Measurements from ENCODE around the gene ARHGAP32. TPM values are rescaled to one million over a fixed set of nuclear protein-coding genes. Genes with fewer than 3 reads are reported as not detected.

The ARHGAP32 gene
- total RNA-seq, 1 experiment from 2014 or later: 62.6 TPM

GRCh38 chr11:128937480-128937879 is 254.6 kb downstream of the ARHGAP32 start:
- intact Hi-C loops (cut with micrococcal nuclease): no loop called here
- no peak for DNase-seq (ENCODE audit: unreplicated experiment)
- POLR2A ChIA-PET: no interaction called here
- TF ChIP-seq CTCF (IDR thresholded peaks at IDR 0.05; ENCODE audit: unreplicated experiment): no peak
- Mint-ChIP-seq H3K27me3 (ENCODE audit: insufficient read depth, unreplicated experiment) (no peaks in the 10 kb centered on the region), H3K4me3 (ENCODE audit: unreplicated experiment) (no peak overlapping the region), H3K4me1 (ENCODE audit: insufficient read depth, unreplicated experiment) (peaks cover 22% of the 10 kb centered on the region), H3K27ac (ENCODE audit: low read depth, unreplicated experiment) (no peak overlapping the region), H3K36me3 (ENCODE audit: insufficient read depth, unreplicated experiment) (peaks cover 6% of the 10 kb centered on the region), H3K9me3 (ENCODE audit: unreplicated experiment) (no peaks in the 10 kb centered on the region)
- CTCF ChIA-PET: interaction anchor here (7.3 to 26.7 kb wide), 2 partner anchors 19 to 48 kb away, joined by 66 to 598 read pairs; partner anchors contain the start of gene KCNJ5
- BruUV-seq (replicated peaks): no TSS peak

GRCh38 chr11:128936606-128937251 is 255.4 kb downstream of the ARHGAP32 start:
- BruUV-seq (replicated peaks): no TSS peak
- peaks cover 6% of the 10 kb centered on the region for H3K36me3 Mint-ChIP-seq (ENCODE audit: insufficient read depth, unreplicated experiment)
- ChIA-PET CTCF (interaction anchor here (26.7 kb wide), 1 partner anchor 47 kb away, joined by 598 read pairs; the partner anchor contains the start of gene KCNJ5), POLR2A (no interaction called here)
- no peak for TF ChIP-seq CTCF (IDR thresholded peaks at IDR 0.05; ENCODE audit: unreplicated experiment)
- H3K4me3 Mint-ChIP-seq (ENCODE audit: unreplicated experiment): no peak overlapping the region
- intact Hi-C loops (cut with micrococcal nuclease): no loop called here
- no peak overlapping the region for H3K27ac Mint-ChIP-seq (ENCODE audit: low read depth, unreplicated experiment)
- peaks cover 16% of the 10 kb centered on the region for H3K4me1 Mint-ChIP-seq (ENCODE audit: insufficient read depth, unreplicated experiment)
- H3K27me3 Mint-ChIP-seq (ENCODE audit: insufficient read depth, unreplicated experiment): no peaks in the 10 kb centered on the region
- no peaks in the 10 kb centered on the region for H3K9me3 Mint-ChIP-seq (ENCODE audit: unreplicated experiment)
- DNase-seq (ENCODE audit: unreplicated experiment): no peak

- H3K36me3 Mint-ChIP-seq (ENCODE audit: insufficient read depth, unreplicated experiment): peaks cover 6% of the 10 kb centered on the region
- peaks cover under 1% of the 10 kb centered on the region for H3K4me1 Mint-ChIP-seq (ENCODE audit: insufficient read depth, unreplicated experiment)
- CTCF ChIA-PET: interaction anchor here (2.2 kb wide), 1 partner anchor 50 kb away, joined by 10 read pairs; no protein-coding TSS in a partner anchor
- no peak overlapping the region for H3K27ac Mint-ChIP-seq (ENCODE audit: low read depth, unreplicated experiment)
- no TSS peak for BruUV-seq (replicated peaks)
- intact Hi-C loops (cut with micrococcal nuclease): no loop called here
- no peak for TF ChIP-seq CTCF (IDR thresholded peaks at IDR 0.05; ENCODE audit: unreplicated experiment)
- no peak for DNase-seq (ENCODE audit: unreplicated experiment)
- no peaks in the 10 kb centered on the region for H3K27me3 Mint-ChIP-seq (ENCODE audit: insufficient read depth, unreplicated experiment)
- H3K4me3 Mint-ChIP-seq (ENCODE audit: unreplicated experiment): no peak overlapping the region
- no peaks in the 10 kb centered on the region for H3K9me3 Mint-ChIP-seq (ENCODE audit: unreplicated experiment)
- POLR2A ChIA-PET: interaction anchor here (0.6 to 0.9 kb wide), 2 partner anchors 13 to 460 kb away, joined by 3 read pairs; no protein-coding TSS in a partner anchor
Observed at GRCh38 chr11:128934926-128935325, 257.2 kb downstream of the ARHGAP32 start.

- POLR2A ChIA-PET: interaction anchor here (0.6 to 0.9 kb wide), 2 partner anchors 14 to 459 kb away, joined by 3 read pairs; no protein-coding TSS in a partner anchor
- CTCF ChIA-PET: interaction anchor here (0.6 to 2.2 kb wide), 3 partner anchors 11 to 50 kb away, joined by 3 to 10 read pairs (median 5); no protein-coding TSS in a partner anchor
- Mint-ChIP-seq H3K27ac (ENCODE audit: low read depth, unreplicated experiment) (no peak overlapping the region), H3K27me3 (ENCODE audit: insufficient read depth, unreplicated experiment) (no peaks in the 10 kb centered on the region), H3K9me3 (ENCODE audit: unreplicated experiment) (no peaks in the 10 kb centered on the region), H3K4me1 (ENCODE audit: insufficient read depth, unreplicated experiment) (no peaks in the 10 kb centered on the region), H3K36me3 (ENCODE audit: insufficient read depth, unreplicated experiment) (peaks cover 6% of the 10 kb centered on the region), H3K4me3 (ENCODE audit: unreplicated experiment) (no peak overlapping the region)
- no peak for DNase-seq (ENCODE audit: unreplicated experiment)
- no TSS peak for BruUV-seq (replicated peaks)
- intact Hi-C loops (cut with micrococcal nuclease): no loop called here
- no peak for TF ChIP-seq CTCF (IDR thresholded peaks at IDR 0.05; ENCODE audit: unreplicated experiment)
Observed at GRCh38 chr11:128934351-128934750, 257.8 kb downstream of the ARHGAP32 start.
